Activated gamma-delta T cell treated with Interleukin-2 at 50 U/mL for 16 hours (primary cell): ENCODE data around the gene PRKCD.
"Not testable (repeated sequence)": the region's sequence is repeated elsewhere in the genome, so short reads cannot be mapped to it uniquely, and the experiment has no call there.

Experiments
- DNase-seq: peaks from one replicate; pipeline ENCODE4 v3.0.0-alpha.2; 2020

The PRKCD gene

DNA sequence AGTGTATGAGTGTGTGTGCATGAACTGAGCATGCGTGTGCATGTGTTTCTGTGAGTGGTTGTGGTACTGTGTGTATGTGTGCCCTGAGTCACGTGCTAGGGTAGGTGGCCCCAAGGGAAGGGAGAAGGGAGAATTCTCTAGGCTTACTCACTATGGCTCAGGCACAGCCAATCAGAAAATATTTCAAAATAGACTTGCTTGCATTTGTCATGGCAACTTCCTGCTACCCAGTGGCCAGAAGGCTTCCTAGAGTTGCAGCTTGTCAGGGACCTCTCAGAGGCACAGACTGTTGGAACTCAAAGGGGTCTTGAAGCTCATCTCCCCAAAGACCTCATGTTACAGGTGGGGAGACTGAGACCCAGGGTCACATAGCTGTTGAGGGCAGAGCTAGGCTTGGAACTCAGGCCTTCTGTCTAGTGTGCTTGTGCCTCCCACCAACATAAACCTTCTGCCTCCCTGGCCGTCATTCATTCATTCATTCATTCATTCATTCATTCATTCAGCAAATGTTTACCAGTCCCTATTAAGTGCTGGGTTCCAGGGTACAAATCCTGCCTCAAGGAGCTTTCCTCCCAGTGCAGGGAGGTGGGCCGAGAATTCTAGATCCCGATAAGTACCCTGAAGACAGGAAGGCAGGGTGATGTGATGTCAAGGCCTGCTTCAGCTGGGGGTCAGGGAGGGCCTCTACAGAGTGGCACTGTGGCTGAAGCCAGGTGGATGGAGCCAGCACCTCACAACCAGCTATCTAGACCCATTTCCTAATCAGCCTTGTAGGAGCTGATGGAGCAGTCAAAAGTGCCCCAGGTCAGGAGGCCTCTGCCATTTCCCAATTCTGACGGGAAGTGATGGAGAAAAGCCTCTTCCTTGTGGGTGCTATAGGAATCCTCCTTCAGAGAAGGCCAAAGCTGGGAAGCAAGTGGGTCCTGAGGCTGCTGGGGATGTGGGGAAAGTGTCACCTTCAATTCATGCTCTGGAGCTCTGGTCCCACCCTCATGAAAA, 19.9 kb upstream of the PRKCD start:
- no peak for DNase-seq

DNA sequence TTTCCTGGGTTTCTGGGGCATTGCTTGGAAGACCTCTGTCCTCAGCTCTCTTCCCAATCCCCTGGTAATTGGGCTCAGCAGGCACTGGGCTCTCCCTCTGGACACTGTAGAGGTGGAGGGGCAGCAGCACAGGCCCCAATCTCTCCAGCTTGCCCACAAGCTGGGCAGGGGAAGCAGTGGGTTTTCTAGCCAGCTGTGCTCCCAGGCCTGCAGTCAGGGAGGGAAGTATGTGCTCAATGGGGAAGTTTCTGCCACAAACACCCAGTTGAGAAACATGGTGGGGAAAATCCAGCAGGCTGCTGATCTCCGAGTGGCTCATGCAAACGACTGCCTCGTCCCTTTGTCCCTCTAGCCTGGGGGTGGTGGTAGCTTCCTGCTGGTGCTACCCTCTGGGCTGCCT, 18.0 kb upstream of the PRKCD start:
- no peak for DNase-seq

DNA sequence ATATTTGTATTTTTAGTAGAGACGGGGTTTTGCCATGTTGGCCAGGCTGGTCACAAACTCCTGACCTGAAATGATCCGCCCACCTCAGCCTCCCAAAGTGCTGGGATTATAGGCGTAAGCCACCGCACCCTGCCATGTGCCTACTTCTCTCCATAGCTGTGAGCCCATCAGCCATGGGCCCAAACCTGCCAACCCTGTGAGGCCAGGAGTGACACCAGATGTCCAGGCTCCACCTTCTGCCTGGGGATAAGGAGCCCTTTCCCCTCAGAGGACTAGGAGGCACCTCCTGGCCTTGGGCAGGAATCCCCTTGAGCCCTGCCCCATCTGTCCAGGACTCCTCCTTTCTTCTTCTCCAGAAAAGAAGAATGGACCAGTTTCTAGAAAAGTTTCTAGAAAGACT, 16.6 kb upstream of the PRKCD start:
- DNase-seq: no peak

DNA sequence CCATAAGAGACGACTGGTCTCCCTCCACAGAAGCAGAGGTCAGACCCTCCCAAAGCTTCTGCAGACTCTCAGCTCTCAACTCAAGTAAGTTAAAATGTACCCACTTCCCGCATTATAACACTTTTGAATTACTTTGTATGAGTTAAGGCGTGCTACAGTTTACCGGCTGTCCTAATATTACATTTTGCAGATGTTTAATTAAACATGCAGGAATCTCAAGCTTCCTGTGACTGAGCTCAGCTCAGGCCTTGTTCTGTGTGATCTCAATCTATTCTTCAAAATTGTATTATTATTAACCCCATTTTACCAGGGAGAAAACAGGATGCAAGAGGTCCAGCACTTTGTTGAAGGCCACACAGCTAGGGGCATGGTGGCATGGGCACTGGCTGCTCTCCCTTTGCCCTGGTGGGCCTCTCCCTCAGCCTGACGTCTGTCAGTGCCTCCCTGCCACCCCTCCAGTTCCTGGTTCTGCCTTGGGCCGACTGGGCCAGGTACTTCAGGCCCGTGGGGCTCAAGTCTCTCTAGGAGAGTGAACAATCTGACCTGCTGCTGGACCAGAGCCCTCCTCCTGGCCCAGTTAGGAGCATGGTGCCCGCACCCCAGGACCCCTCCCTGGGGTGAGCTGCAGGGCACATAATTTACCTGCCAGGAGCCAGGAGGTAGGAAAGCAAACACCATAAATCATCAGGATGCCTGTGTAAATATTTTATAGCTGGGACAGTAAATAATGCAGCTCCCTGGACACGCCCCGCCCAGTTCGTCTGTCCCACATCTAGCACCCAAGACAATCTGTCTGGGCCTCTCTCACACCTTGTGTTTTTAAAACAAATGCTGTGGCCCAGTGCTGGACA, 15.9 kb upstream of the PRKCD start:
- no peak for DNase-seq

DNA sequence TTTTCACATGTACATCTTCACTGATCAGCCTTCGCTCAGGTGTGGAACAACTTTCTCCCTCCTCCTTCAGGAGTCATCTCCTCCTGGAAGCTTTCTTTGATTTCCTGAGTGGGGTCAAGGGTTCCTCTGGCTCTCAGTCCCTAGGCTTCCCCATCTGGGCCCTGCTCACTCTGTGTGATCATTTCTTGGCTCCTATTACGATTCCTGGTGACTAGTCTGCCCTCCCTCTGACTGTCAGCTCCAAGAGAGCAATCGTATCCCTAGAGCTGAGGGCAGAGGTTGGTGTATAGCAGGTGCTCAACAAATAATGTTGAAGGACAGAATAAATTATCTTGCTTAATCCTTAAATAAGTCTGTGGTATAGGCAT, 15.3 kb upstream of the PRKCD start:
- no peak for DNase-seq

DNA sequence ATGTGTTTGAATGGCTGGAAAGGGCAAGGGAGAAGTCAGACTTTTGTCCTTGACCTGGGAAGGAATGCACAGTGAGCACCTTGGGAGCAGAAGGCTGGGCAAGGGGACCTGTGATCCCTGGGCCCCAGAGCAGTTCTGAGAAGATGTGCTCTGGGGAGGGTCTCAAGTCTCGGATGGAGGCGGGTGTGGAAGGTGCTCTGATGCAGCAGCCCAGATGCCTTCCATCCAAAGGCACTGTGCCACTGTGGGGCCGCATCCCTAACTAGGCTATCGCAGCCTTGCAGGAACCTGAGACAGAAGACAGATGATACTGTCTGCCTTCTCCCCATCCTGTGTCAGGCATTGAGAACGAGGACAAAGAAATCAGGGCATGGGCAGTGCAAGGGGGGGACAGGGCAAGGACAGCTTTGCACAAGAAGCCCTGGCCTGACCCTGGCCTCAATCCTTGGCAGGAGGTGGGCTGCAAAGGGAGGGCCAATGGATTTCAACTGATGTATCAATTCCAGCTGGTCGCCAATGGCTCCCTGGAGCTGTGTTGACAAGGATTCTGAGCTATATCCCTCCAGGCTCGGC, 14.6 kb upstream of the PRKCD start:
- DNase-seq: no peak

DNA sequence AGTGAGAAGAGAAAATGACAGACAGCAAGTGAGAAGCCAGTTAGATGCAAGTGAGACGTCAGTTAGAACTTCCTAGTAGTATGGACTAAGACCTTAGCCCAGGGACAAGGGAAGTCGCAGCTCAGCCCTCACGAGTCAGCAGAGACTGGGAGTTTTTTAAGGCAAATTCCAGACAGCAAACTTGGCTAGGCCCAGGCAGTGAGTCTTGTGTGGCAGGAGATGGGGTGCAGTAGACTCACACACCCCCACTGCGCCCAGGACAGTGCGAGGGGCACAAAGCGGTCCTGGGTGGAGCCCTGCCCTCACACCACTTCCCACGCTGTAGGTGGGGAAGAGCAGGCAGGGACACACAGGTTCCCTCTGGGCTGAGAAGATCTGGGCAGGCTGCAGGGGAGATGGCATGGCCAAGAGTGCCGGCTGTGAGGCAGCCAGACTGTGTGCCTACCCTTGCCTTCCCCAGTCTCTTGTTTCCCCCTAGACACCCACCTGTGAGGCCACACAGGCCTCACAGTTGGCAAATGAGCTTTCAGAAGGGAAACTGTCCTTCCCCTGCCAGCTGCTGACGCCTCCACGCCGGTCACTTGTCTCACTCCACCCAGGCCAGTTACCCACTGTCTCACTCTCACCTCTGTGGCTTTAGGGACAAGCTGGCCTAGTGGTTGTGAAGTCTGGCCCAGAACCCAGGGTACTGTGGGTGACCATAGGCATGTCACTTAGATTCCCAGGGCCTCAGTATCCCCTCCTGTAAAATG, 13.7 kb upstream of the PRKCD start:
- DNase-seq: no peak

DNA sequence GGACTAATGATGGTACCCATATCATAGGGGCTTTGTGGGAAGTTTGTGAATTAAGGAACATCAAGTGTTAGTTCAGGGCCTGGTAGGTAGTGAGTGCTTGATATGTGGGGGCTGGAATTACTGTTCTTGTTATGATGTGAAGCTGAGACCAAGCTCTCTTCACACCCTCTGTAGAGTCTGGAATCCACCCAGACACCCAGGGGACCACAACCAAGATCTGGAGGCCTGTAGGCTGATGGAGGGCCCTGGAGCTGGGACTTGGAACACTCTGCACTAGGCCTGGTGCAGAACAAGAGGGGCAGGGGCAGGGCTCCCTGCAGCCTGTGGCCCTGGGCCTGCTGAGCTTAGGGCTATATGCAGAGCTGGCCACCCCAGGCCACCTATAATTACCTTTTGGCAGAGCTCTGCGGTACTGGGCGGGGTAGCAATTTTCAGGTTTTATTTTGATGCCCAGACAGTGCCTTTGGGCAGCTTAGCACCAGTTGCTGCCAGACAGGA, 13.1 kb upstream of the PRKCD start:
- DNase-seq: no peak

DNA sequence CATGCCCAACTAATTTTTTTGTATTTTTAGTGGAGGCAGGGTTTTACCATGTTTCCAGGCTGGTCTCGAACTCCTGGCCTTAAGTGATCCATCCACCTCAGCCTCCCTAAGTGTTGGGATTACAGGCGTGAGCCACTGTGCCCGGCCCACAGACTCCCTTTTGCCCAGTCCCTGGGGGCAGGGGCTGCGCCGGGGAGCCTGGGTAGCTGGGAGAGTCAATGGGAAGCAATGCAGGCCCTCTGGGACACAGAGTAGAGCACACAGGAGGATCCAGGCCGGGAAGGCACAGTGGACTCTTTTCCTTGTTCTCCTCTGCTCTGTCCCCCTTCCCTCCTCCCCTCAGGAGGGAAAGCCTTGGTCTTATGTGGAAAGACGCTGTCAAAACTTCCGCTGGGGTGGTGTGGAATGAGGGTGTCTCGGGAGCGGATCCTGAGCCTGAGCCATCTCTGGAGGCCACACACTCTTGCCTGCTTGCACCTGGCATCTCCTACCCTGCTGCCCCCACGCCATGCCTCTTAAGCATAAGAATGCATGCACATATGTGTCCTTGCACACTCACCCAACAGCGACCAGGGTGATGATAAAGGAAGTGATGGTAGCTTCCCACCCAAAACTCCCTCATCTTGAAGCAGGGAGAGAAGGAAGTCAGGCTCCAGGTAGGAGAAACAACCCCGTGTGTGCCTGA, 11.9 kb upstream of the PRKCD start:
- DNase-seq: no peak

DNA sequence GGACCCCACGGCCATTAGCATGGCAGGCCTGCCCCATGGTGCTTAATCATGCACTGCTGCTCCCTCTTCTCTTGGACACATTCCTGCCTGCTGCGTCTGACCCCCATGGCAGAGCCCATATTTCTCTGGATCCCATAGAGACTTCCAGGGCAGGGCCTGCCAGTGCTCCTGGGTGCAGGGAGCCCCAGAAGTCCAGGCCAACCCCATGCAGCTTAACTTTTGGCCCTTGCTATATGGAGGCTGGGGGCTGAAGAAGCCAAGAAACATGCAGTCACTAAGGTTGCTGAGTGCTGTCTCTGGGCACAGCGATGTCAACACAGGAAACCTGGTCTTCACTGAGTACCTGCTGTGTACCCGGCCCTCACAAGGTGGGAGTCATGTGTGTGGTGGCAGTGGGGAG, 11.3 kb upstream of the PRKCD start:
- no peak for DNase-seq

DNA sequence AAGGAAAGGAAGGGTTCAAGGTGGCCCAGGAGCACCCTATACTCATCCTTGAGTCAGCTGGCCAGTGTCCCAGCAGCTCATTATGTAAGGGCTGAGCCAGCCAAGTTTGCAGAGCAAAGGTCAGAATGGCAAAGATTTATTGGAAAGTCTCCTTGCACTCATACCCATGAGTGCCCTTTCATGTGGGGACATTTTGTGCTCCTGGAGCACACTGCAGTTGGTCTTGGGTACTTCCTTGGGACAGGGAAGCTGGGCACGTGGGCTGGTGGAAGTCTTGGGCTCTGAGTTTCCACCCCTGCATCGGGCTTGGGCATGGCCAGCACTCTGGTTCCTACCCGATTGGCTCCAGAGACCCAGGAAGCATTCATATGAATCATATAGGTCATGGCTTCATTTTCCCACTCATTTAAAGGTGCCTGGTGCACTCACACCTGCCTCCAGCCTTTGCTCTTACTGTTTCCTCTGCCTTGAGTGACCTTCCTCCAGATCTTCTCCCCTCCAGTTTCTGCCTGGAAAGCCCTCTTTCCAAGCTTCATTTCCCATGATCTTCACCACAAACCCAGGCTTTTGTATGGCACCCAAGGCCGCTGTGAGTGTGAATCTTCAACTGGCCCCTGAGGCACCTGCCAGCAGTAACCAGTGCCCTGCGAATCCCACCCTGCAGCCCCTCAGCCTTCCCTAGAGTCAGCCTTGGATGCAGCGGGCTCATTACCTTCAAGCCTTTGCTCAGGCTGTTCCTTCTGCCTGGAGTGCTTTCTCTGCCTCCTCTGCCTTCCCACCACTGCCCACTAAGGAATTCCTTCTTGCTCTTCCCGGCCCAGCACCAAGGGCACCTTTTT, 10.5 kb upstream of the PRKCD start:
- no peak for DNase-seq

DNA sequence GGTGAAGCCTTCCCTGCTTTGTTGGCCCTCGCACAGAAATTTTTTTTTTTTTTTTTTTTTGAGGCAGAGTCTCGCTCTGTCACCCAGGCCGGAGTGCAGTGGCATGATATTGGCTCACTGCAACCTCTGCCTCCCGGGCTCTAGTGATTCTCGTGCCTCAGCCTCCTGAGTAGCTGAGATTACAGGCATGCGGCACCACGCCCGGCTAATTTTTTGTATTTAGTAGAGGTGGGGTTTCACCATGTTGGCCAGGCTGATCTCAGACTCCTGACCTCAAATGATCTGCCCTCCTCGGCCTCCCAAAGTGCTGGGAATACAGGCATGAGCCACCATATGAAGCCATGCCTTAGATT, 9.9 kb upstream of the PRKCD start:
- DNase-seq: not testable (repeated sequence)

DNA sequence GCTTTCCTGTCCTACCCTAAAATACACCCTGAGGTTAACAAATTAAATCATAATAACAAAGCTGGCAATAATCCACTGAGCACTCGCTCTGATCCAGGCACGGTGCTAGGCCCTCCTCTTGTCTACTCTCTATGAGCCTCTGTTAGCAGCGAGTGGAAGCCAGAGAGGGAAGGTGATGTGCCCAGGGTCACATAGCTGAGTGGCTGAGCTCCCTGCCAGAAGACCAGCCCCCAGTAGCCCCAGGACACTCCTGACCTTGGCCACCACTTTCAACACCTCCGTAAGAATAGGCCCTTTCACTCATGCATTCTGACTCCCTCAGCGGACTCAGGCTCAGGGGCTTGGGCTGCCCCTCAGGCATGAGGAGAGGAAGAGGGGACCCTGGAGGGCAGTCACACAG, 9.5 kb upstream of the PRKCD start:
- no peak for DNase-seq

DNA sequence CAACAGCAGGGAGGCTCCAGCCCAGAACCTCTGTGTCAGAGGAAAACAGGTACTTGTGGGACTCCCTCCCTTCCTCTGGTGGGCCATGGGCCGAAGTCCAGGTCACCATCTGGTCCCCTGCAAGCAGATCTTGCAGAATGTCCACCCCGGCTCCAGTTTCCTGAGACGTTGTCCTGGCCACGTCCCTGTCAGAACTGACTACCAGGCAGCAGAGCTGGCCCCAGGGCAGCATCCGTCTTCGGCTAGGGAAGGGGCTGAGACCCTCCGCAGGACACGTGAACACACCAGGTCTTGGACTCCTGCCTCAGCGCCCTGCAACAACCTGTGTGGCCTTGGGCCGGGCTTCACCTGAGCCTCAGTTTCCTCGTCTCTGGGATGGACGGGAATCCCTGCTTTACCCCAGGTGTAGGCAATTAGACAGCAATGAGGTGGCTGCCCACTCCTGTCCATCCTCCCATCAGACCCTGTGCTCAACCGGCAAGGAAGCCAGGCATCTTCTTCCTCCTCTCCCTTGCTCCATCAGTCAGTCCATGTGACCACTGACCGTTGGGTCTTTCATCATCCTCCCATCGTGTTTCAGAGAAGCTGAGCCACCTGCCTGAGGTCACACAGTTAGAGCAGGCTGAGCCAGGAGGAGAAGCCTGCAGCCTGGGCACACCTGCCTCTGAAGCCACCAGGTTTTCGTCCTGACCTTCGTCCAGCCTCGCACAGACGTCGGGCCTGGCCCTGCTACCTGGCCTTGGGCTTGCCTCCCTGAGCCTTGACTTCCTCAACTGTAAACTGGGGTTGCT, 8.9 kb upstream of the PRKCD start:
- DNase-seq: no peak

DNA sequence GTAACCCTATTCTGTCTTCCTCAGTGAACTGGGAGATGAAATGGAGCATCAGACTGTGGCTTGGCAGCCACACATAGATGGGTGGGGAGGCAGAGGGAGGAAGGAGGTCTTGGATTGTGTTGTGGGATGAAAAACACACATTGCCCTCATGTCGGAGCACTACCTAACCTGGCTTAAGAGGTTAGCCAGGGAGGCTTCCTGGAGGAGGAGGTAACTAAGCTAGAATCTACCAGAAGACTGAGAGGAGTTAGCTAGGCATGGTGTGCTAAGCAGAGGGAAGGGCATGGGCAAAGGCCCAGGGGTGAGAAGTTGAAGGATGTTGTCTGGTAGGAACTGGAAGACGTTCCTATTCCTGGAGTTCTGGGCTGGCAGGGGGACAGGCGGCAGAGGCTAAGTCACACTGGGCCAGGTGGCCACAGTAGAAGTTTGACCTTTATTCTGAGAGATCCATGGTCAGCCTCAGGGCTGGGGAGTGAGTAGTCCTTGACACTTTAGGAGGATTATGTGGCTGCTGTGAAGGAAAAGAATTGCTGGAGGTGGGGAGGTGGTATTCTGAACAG, 7.7 kb upstream of the PRKCD start:
- no peak for DNase-seq

DNA sequence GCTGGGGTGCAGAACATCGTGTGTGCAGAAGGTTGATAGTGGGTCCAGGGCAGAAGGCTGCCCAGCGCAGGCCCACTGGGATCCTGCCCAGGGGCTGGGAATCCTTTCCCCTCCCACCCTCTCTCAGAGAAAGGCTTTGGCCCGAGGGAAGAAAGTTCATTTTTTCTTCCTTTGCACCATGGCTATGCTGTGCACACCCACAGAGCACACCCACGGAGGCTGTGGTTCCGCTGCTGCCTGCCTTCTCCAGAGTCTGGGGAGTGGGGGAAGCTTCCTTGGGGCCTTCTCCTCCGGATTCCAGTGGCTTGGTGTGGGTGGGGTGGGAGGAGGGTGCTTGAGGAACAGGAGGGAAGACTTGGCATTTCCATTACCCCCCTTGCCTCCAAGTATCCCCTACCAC, 7.0 kb upstream of the PRKCD start:
- no peak for DNase-seq

DNA sequence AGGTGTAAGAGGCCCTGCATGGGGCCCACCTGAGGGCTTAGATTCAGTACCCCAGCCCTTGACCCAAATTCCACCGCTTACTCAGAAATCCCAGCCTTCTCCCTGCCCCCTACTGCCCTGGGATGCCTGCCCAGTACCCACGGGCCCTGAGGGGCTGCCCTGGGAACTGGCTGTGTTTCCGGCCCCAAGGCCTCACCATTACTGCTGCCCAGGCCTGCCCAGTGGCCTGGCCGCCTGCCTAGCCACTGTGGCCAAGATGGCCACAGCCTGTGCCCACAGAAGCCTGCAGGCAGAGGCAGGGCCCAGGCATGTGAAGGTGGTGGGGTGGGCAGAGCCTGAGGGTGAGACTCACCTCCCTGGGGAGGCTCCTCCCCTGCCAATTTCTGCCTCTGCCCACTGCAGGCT, 6.1 kb upstream of the PRKCD start:
- DNase-seq: no peak

DNA sequence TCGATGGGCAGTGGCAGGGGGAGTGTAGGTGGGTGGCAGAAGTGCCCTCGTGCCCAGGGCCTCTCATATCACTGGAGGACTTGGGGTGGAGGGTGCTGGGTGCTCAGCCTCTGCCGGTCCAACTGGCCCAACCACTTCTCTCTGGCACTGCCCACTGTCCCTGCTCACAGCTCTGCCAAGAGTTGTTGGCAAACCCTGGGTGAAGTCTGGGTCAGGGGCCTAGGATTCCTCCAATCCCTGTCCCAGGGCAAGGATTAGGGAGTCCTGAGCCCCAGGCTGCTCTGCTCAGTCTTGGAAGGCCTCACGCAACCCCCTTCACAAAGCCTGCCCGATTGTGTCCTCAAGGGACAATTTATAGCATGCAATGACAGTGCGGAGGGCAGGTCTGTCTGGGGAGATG, 5.2 kb upstream of the PRKCD start:
- DNase-seq: no peak

DNA sequence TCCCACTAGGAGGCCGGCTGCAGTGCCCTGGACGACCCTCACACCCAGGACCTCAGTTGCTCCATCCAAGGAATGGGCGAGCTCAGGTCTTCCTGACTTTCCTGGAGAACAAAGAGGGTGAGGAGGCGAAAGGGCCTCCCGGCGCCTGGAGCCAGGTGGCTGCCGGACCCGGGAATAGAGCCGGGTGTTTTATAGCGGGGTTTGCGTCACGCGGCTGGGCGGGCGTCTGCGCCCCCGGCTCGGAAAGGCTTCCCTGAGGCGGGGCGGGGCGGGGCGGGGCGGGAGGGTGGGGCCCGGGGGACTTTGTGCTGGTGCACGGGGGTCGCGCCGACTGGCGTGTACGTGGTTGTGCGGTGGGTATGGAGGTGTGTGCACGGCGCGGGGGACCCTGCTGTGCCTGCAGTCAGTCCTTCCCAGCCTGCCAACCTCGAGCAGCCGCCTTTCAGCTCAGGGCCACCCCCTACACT, 4.6 kb upstream of the PRKCD start:
- DNase-seq: no peak
